HUDEP-2 (cell line): Measurements from ENCODE around the gene TLR9.

ENCODE experiments used
- DNase-seq, 76 experiments: peaks; one replicate each; lab custom pipeline; 2025; ENCODE audit not compliant: unreplicated experiment in 76 of 76; lab: John Stamatoyannopoulos, UW

TLR9 gene

DNA sequence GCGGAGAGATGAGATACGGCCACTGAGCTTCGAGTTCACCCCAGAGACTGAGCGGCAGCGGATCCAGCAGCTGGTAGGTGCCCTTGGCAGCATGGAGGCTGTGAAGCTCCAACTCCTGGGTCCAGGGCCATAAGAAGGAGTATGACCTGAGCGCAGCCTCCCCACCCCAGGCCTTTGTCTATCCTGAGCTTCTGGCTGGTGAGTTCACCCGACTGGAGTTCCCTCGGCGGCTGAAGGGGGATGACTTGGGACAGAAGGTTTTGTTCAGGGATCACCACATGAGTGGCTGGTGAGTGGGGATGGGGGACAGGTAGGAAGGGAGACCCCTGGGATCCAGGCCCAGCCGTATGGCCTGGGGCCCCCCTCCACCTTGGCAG is 22.7 kb upstream of the TLR9 start:
- DNase-seq = no peak

DNA sequence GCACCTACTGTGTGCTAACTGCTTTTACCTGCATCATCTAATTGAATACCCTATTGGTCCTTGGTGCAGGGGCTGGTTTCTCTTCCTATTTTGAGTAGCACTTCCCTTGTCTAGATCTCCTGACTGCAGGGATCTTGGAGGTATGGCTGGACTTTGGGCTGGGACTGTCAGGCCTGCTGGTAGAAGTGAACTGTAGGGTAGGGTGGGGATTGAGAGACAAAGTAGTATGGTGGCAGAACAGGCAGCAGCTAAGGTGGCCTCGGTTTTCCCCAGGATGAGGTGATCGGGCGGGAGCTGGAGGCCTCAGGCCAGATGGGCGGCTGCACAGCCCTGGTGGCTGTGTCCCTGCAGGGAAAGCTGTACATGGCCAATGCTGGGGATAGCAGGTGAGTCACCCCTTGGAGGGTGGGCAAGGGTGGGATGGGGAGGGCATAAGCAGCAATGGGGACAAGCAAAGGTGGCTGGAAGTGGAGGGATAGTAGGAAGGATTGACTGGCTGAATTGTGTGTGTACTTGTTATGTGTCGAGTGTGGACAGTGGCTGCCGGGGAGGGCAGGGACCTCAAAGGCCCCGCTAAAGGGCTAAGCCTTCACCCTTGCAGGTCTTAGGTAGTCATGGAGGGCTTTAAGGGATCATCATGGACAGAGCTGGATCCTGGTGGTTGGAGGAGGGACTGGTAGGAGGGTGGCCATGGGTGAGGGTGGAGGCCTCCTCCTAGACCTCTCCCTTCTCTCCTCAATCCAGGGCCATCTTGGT is 22.1 kb upstream of the TLR9 start:
- no peak for DNase-seq

DNA sequence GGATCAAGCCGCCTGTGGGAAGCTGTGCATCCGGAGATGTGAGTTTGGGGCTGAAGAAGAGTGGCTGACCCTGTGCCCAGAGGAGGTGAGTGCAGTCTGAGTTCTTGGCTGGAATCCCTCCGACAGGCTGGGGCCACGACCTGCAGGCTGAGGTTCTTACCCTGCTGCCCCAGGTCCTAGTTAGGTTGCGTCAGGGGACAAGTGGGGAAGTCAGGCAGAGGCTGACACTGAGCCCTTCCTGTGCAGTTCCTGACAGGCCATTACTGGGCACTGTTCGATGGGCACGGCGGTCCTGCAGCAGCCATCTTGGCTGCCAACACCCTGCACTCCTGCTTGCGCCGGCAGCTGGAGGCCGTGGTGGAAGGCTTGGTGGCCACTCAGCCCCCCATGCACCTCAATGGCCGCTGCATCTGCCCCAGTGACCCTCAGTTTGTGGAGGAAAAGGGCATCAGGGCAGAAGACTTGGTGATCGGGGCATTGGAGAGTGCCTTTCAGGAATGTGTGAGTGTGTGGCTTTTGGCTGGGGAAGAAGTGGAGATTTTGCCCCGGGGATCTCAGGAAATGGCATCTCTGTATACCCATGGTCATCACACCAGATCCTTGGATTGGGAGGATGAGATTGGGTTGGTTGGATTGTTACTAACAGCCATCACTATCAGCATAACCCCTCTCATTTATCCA is 21.4 kb upstream of the TLR9 start:
- DNase-seq = no peak

DNA sequence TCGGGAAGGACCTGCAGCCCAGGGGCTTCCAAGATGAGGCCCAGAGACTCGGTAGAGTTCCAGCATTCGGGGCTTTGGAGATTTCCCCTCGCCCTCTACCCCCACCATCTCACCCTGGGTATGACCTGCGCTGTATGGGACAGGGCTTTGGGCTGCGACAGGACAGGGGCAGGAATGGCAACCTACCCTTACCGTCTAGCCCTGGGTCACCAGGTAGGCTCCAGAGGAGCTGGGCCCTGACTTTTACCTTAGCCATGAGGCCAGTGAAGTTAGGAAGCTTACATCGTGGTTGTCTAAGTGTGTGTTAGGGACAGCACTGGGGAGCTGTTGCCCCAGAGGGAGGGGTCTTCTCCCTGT is 20.8 kb upstream of the TLR9 start:
- no peak for DNase-seq

DNA sequence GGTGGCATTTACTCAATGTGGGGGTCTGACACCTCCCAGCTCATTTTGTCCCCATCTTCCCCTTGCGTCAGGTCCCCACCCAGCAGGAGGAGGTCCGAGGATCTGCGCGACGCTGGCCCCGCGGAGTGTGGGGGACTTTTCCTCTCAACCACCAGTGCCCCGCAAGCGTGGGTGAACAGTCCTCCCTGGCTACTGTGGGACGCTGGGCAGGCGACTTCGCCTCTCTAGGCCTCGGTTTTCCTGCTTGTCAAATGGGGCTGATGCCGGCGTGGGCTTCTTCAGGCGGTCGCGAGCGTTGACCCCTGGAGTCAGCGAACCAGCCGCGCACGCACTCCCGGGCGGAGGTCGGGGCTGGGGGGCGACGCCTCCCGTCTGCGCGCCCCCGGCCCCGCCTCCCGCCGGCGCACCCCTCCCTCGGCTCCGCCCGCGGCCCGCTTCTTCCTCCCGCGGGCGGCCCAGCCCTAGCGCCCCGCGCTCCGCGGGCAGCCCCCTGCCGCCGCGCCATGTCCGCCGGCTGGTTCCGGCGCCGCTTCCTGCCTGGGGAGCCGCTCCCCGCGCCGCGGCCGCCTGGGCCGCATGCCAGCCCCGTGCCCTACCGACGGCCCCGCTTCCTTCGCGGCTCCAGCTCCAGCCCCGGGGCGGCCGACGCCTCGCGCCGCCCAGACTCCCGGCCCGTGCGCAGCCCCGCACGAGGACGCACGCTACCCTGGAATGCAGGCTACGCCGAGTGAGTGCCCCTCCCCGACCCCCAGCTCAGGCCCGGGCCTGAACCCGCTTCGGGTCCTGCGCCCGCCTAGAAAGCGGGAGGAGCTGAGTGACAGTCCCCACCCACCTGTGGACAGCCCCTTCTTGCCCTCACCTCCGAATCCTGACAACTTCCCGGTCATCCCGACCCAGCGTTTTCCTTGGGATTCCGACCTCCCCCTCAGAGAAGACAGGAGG is 20.1 kb upstream of the TLR9 start, which contains the start of gene PPM1M:
PPM1M (plus strand) TSS at position 438 of the 942 bp plus-strand sequence; CDS start at position 504, 66 bp downstream.
- DNase-seq = peak in 3 of 76 experiments; percentile 3 to 26 (median 16)

DNA sequence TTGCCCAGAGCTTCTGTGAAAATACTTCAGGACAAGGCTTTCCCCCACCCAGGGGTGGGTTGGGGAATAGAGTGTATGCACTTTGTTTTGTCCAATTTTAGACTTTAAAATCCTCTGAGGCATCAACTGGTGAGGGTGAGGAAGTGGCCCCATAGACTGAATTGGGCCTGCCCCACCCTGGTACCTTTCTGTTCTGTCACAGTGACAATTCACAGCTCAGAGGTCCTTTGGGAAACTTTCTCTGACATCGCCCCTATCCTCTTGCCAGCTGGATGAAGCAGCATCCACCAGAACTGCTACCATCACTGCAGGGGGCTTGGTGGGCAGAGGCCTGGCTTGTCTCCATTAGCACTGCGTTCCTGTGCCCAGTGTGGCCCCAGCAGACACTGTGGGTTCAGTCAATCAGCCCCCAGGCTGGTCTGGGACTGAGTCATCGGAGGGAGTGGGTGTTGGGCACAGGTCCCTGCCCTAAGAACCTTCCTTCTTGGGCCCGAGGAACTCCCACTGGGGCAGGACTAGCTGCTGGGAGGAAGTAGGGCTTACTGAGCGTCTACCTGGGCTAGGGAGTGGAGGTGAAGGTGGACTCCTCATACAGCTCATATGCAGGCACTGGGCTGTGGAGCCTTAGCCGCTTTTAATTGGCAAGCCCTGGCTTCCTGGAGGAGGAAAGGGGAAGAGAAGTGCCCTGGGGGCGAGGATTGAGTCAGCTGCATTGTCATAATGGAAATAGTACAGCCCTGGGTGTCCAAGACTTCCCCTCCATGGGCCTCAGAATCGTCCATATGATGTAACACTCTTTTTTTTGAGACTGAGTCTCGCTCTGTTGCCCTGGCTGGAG is 18.6 kb upstream of the TLR9 start:
- peak in 5 of 76 experiments; percentile 10 to 61 (median 18) for DNase-seq

DNA sequence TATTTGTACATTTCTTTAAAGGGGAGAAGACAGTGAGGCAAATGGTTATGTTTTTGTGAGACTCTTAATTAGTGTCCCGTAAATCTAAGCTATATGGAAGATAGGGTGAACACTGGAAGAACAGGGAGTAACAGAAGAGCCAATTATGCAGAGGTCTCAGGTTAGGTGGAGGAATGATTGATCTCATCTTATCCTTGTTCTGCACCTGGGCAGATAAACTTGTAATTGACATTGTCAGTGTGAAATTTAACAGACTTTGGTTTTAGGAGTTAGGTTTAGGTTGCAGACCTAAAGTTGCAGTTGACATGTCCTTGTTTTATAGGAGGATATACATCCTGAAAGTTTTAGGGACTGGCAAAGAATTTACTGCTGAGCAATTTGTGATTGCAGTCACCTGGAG is 16.6 kb upstream of the TLR9 start:
- no peak for DNase-seq

DNA sequence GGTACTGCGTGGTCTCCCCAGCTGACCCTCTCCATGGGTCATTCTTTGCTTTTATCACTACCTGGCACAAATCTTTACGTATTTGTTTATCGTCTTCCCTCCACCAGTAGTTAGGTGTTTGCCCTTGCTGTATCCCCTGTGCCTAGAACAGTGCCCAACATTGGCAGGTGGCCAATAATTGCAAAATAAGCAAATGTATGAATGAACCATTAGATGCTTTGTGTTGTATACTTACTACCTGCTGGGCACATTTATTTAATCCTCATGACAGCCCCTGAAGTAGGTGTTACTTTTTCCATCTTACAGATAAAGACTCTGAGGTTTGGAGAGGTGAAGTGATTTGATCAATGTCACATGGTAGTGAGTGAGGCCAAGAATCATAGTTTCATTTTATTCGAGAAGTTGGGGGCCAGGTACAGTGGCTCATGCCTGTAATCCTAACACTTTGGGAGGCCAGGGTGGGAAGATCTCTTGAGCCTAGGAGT is 15.5 kb upstream of the TLR9 start:
- DNase-seq = no peak

DNA sequence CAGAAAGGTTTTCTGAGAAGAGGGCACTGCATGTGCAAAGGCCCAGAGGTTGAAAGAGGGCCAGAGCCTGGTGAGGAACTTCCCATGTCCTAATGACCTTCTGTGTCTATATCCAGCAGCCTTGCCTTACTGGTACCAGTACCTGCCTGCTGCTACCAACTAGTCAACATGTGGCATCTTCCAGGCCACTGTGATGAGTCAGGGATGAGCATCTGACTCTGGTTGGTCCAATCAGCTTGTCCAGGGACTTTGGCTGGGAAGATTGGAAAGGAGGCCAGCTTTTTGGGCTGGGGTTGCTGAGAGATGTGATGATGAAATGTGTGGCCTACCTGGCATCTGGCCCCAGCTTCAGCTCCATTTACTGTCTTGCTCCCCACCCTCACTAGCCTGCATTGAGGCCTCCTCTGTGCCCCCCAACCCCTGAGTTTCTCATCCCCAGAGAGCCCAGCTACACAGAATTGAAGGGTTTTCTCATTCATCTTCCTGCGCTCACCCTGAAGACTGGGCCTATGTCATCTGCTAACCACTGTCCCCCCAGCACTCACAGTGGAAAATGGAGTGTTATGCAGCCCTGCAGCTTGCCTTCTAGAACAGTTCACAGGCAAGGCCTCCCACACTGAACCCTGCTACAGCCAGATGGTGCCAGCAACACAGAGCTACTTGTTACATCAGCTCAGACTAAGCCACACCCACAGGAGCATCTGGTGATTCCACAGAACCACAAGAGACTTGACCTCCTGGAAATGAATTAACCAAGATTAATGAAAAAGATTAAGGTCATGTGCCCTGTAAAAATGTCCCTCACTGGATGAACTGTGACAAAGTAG is 14.8 kb upstream of the TLR9 start:
- peak in 74 of 76 experiments; percentile 8 to 90 (median 69) for DNase-seq

DNA sequence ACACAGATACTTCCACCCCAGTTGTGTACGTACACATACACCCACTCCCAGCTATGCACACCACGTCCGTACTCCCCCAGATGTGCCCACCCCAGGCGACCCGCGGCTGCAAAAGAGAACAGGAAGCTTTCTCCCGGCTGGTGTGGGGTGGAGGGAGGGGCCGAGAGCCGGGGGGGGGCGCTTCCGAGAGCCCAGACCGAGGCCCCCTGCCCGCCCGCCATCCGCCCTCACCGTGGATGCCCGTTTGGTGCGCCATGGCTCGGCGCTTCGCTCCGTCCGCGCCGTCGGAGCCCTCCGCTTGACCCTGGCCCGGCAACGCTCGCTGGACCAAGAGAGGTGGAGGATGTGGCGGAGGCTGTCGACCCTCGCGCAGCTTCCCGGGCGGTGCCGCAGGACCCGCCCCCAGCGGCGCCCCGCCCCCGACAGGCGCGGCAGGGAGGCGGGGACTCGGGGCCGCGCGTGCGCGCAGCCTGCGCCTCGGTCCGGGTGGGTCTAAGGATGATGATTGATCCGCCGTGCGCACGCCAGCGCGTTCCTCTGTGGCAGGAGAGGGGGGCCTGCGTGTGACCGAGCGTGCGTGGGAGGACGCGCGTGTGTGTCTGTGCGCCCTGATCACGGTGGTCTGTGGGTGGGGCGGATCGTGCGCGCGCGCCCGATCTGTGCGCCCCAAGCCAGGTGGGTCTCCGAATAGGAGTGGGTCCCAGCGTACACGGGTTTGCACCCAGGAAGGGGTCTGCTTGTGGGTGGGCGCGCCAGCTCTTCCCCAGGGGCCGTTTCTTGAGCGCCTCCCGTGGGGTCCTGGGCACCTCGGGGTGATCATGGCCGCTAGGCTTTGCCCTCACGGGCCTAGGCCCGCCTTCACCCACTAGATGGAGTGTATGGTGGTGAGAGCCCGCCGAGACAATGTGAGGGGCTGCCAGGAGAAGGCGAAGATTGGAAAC is 13.6 kb upstream of the TLR9 start, which contains the start of gene TWF2:
TWF2 (minus strand) TSS at position 398 of the 941 bp plus-strand sequence; CDS start at position 256, 142 bp downstream.
- DNase-seq = peak in 68 of 76 experiments; percentile 6 to 73 (median 54)

DNA sequence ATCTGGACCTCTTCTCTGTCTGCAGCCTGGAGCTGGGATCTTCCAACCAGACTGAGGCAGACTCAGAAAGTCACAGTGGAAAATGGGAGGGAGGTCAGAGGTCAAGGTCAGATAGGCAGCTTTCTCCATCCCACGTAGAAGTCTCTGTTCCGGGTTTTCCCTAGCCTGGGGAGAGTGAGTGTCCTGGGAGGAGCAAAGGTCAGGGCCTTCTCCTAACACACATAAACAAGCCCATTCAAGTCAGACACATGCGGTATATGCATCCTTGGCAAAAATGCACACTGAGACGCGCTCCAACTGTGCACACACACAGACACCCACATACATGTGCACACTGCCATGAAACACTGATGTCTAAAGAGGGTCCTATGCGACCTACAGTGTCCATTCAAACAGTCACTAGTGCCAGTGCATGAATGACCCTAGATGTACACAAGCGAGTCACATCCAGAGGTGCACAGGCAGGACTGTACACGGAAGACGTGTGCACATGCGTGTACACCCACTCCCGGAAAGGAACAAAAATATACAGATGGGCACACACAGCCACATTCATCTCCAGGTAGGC is 12.8 kb upstream of the TLR9 start:
- no peak for DNase-seq

DNA sequence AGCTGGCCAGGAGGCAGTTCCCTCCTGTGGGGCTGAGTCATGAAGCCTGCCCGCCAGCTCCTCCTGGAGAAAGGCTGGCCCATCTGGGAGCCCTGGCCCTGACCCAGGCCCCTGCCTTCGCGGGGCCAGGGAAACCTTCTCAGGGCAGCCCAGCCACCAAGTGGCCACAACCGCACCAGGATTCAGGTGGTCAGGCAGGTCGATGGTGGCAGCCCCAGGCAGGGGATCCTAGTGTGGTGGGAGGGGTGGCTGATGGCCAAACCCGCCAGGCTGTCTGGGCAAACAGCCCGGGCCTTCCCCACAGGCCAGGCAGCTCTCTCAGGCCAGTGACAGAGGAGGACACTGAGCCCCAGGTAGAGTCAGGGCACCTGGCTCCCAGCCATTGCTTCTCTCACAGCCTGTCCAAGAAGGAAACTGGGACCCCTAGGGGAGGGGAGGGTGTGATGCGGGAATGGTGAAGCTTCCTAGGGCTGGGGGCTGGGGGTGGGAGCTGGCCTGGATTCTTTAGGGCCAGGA is 12.3 kb upstream of the TLR9 start:
- DNase-seq = peak in 29 of 76 experiments; percentile 8 to 63 (median 36)

DNA sequence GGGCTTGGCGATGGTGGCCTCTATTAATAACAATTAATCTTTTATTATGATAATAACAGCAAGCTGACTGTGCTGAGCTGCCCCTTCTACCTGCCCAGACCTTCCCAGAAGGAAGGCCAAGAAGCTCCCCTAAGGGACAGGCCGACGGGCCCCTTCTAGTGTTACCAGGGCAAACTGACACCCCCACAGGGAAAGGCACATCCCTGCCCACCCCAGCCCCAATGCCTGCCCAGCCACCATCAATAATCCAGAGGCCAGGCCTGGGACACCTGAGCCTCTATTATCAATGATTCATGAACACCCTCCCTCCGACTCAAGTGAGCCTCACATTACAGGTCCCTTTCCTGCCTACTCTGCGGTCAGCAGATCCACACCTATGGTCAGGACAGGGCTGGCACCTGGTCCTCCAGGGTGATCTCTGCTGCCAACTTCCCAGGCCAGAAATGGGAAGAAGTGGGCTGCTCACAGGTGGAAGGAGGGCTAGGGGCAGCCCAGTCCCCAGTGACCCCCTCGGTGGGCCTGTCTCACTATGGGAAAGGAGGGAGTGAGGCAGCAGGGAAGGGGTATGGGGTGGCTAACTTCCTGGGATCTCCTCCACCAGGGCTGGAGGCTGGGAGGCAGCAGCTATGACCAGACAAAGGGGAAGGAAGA is 11.7 kb upstream of the TLR9 start:
- no peak for DNase-seq

DNA sequence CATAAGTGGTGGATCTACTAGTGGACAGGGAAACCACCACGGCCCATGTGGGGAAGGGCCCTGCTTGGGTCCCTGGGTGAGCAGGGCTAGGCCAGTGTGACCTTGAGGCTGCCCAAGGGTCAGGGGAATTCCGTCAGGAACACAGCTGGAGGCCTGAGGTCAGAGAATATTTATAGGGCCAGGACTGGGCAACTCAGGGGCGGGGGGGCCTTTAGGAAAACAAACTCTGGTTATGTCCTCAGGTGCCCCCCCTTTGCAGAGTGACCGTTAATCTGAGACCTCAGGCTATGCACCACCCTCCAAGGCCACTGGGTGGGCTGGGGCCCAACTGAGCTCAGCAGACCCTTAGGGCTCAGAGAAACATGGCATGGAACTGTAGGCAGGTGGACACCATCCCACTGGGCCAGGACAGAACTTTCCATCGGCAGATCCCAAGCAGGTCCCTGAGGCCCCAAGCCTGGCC is 11.0 kb upstream of the TLR9 start:
- no peak for DNase-seq

DNA sequence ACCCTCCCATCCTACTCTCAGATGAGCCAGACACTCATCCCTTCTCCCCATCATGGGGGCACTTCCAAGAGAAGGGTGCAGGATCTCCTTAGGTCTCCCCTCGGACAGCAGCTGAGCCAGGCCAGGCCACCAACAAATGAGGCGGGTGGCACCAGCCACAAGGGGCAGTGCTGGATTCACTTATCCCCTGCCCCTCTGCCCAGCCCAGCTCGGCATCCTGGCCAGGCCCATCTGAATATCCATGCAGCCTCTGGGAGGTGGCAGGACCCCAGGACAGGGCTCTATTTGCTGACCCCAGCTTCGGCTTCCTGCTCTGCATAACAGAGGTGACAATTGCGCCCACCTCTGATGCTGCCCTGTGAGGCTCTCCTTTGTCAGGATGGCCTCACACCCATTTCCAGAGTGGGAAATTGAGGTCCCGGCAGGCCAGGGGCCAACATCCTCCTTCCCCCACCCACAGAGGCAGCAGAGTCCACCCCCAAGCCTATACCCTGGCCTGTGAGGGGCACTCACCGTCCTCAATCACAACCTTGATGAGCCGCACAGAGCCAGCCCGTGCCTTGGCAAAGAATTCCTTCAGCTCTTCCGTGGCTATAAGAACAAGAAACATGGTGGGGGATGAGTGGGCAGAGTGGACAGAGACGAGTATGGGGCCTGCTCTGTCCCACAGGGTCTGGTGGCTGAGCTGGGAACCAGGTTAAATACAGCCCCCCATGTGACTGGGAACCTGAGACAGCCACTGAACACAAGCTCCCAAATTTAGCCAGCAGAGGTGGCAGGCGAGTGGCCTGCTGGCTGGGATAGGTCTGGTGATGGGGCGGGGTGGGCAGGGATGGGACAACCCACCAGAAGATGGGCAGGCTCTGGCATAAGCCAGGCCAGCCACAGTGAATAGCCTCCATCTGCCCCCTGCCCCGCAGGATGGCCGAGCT is 9.3 kb upstream of the TLR9 start:
- no peak for DNase-seq

DNA sequence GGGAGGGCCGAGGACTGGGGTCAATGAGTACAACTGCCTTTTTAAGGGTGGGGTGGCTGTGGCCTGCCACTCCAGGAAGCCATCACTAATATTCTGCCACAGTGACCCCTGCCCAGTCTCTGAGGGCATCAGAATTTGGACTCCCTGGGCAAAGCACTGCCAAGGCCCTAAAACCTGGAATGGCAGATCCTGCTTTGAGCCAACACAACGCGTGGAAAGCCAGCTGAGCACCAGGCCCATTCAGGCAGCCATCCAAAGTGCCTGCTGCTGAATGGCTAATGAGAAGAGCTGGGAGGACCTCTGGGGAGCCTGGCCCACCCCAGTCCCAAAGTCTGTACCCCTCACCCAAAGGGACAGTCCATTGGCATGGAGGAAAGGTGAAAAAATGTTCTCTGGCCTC is 8.5 kb upstream of the TLR9 start:
- no peak for DNase-seq
